ENCODE results near the gene MYO7B. TPM values are rescaled to one million over a fixed set of nuclear protein-coding genes. Genes with fewer than 3 reads are reported as not detected.

The MYO7B gene
- total RNA-seq, 4 donors from 2014 or later, result 0.27 to 0.77 (median 0.54) TPM; not detected in 1

GRCh38 chr2:127670957-127671290 lies 135.4 kb downstream of the MYO7B start:
- TF ChIP-seq EP300 (IDR thresholded peaks at IDR 0.05), result no peak
- TF ChIP-seq CTCF (IDR thresholded peaks at IDR 0.05), result no peak
- no peak for TF ChIP-seq POLR2AphosphoS5 (IDR thresholded peaks at IDR 0.05)
- TF ChIP-seq POLR2A (IDR thresholded peaks at IDR 0.05), result no peak
- Histone ChIP-seq H3K4me1 (peaks cover 2 to 74% (median 9%) of the 10 kb centered on the region in 3 donors), H3K4me3 (peak overlapping the region in 1 of 2 donors; percentile 93), H3K27ac (peak overlapping the region; percentile 51 to 98 (median 88)), H3K36me3 (no peaks in the 10 kb centered on the region), H3K27me3 (no peaks in the 10 kb centered on the region), H3K9me3 (no peaks in the 10 kb centered on the region)
- 64 to 100% methylated on average over 1 to 5 of the region's 5 CpGs for WGBS, 2 donors (ENCODE audit: low coverage in 1 of 2)
- ATAC-seq, result no peak

GRCh38 chr2:127671557-127672302 lies 136.2 kb downstream of the MYO7B start:
- Histone ChIP-seq H3K9me3 (no peaks in the 10 kb centered on the region), H3K4me1 (peaks cover 0 to 74% (median 11%) of the 10 kb centered on the region in 3 donors), H3K27ac (peak overlapping the region; percentile 98 to 99 (median 98)), H3K4me3 (peak overlapping the region in 1 of 2 donors; percentile 93), H3K36me3 (no peaks in the 10 kb centered on the region), H3K27me3 (no peaks in the 10 kb centered on the region)
- no peak for ATAC-seq
- no peak for TF ChIP-seq CTCF (IDR thresholded peaks at IDR 0.05)
- TF ChIP-seq POLR2A (IDR thresholded peaks at IDR 0.05), result no peak
- no peak for TF ChIP-seq EP300 (IDR thresholded peaks at IDR 0.05)
- no peak for TF ChIP-seq POLR2AphosphoS5 (IDR thresholded peaks at IDR 0.05)
- 40 to 42% methylated on average over 2 of the region's 14 CpGs for WGBS, 2 donors (ENCODE audit: low coverage in 1 of 2)

- 15 to 74% methylated on average over 3 to 11 of the region's 20 CpGs for WGBS, 2 donors (ENCODE audit: low coverage in 1 of 2)
- peak overlapping the region; percentile 93 to 94 for H3K4me3 ChIP-seq
- peaks cover 0 to 78% (median 12%) of the 10 kb centered on the region in 3 donors for H3K4me1 ChIP-seq
- H3K27ac ChIP-seq, result peak overlapping the region; percentile 98 to 99 (median 98)
- H3K27me3 ChIP-seq, result no peaks in the 10 kb centered on the region
- TF ChIP-seq CTCF (IDR thresholded peaks at IDR 0.05), result no peak
- peak in 1 of 2 donors; percentile 23 for TF ChIP-seq POLR2A (IDR thresholded peaks at IDR 0.05)
- no peak for TF ChIP-seq EP300 (IDR thresholded peaks at IDR 0.05)
- TF ChIP-seq POLR2AphosphoS5 (IDR thresholded peaks at IDR 0.05), result peak; percentile 5
- no peaks in the 10 kb centered on the region for H3K36me3 ChIP-seq
- no peaks in the 10 kb centered on the region for H3K9me3 ChIP-seq
- ATAC-seq, result peak; percentile 6
These were observed 137.1 kb downstream of the MYO7B start for GRCh38 chr2:127672341-127673224.

GRCh38 chr2:127673291-127674069 lies 138.0 kb downstream of the MYO7B start:
- no peaks in the 10 kb centered on the region for H3K27me3 ChIP-seq
- TF ChIP-seq POLR2AphosphoS5 (IDR thresholded peaks at IDR 0.05) (peak; percentile 24), CTCF (IDR thresholded peaks at IDR 0.05) (no peak), EP300 (IDR thresholded peaks at IDR 0.05) (no peak), POLR2A (IDR thresholded peaks at IDR 0.05) (no peak)
- peaks cover 0 to 85% (median 12%) of the 10 kb centered on the region in 3 donors for H3K4me1 ChIP-seq
- ATAC-seq, result no peak
- peak overlapping the region; percentile 93 to 94 for H3K4me3 ChIP-seq
- 18 to 38% methylated on average over 2 to 5 of the region's 17 CpGs for WGBS, 2 donors (ENCODE audit: low coverage in 1 of 2)
- H3K27ac ChIP-seq, result peak overlapping the region; percentile 98 to 99 (median 98)
- H3K36me3 ChIP-seq, result no peaks in the 10 kb centered on the region
- H3K9me3 ChIP-seq, result no peaks in the 10 kb centered on the region

Data from gastroesophageal sphincter (tissue), 4 donors.